HG03066 (cell line): ENCODE data around the gene PLEKHH1.

Source experiments
- ATAC-seq: cut with Tn5 transposase; IDR thresholded peaks from one replicate; pipeline ENCODE4 v1.9.1; 2021; ENCODE audit warnings: low read depth; ENCODE audit not compliant: unreplicated experiment

PLEKHH1 gene

DNA sequence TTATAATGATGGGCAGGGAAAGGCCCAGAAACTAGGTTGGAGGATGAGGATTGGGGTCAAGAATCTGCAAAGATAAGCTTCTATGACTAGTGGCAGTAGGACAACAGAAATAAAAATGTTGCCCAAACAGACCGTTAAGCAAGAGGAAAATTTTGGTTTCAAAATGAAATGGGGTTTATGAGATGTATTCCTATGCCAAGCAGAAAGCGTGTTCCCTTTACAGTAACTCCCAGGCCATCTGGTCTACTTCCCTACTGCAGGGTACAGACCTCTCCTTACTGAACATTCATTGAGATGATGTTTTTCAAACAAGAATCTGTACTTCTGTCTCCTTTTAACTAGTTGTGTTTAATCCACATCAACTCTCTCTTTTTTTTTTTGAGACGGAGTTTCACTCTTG, 24.1 kb upstream of the PLEKHH1 start:
- no peak for ATAC-seq

DNA sequence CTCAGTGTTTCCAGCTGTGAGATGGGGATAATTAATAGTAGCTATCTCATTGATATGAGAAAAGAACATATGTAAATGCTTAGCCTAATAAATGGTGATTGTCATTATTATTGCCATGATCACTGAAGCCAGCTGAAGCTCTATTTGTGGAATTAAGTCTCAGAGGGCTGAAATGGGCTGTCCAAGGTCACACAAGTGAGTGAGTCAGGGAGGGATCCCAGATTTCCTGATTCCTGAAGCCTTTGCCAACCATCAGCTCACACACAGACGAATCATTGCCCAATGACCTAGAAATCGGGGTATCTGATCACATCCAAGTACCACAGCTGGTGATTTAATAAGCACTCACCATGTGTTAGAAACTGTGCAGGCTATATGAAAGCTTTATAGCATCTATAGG, 23.0 kb upstream of the PLEKHH1 start:
- ATAC-seq: no peak

DNA sequence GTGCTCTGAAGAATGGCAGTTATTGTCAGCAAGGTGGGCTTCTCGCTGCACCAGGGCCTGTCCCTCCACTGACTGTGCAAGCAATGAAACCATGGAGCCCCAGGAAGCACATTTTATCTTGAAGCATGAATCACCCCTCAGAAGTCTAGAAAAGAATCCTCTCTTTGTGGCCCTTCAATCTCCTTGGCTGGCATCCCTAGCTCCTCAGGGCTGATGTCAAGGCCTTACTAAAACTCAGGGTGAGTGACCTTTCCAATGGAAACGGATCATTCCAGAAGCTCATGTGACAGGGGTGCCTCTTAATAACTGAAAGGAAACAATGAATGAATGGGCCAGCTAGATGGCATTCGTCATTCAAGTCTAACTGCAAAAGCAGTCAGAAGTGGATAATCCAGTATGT, 22.3 kb upstream of the PLEKHH1 start:
- ATAC-seq: no peak

DNA sequence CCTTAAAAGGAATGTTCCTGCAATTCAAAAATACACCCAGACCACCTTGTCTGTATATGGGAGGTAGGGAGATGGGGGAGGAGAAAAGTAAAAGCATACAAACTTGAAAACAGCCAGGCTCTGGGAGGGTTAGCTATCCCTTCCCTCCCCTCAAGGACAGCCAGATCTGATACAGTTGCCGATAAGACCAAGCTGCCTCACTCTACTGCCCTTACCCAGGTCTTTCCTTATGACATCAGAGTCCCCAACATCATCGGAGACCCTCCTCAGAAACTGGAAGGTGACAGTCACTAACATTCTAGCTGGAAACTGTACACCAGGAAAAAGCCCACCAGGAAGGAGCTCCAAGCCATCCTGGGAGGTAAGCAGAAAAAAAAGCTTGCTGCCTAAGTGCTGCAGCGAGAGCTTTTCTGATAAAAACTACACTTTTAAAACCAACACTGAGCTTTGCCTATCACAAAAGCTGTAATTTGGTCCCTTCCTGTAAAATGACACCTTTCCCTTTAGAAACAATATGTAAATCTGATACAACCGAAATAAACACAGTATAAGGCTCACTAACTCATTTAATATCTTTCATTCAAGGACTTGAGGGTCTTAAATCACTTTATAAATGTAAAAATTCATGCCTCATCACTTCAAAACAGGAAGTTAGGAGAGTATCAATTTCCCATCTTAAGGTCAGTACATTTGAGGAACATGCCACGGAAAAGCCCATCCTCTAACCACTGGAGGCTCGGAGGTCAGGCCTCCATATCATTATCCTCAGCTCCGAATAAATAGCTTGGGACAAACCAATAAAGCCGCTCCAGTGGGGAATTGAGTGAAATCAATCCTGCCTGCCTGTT, 20.4 kb upstream of the PLEKHH1 start:
- no peak for ATAC-seq

- ATAC-seq: no peak
These were observed 19.4 kb upstream of the PLEKHH1 start for GRCh38 chr14:67513631-67514108.

DNA sequence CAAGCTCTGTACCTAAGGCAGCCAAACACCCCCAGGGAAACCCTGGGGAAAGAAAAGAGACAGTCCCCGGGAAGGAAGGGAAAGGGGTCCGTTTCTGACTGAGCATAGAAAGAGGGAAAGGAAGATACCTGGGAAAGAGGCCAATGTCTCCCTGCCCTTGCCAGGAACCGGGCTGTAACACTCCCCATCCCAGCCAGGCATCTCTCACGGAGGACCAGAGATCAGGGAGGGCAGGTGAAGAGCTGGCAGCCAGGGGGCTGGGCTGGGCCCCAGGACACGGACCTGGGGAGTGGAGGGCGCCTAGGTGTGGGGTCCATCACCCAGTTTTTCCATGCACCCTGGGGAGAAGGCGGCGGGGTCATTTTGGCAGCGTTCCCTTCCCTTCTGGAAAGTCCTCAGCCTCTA, 18.9 kb upstream of the PLEKHH1 start:
- no peak for ATAC-seq

DNA sequence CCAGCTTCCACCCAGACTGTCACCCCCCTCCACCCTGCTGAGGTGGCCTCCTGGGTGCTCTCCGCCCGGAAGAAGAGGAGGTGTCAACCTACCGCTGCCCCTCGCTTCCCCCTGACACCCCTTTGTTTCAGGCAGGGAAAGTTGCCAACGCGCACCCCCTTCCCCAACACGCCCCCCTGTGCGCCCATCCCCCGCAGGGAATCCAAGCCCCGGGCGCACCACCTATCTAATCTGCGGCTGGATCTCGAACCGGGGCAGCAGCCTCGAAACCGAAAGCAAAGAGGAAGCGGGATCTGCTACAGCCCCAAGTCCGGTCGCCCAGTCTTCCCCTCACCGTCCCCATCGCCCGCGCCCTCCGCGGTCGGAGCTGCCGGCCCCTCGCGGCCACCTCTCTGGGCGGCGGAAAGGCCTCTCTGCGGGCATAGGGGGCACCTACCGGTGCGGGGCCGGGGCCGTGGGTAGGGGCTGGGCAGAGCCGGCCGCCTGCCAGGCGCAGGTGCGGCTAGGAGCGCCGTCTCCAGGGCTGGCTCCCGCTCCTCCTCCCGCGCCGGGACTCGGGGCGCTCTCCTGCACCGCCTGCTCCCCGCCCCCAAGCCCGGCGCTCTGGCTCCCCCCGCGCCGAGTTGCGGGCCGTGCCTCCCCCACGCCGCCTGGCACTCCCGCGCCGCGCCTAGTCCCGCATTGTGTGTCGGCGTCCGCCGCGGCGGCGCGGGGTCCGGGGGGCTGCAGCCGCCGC, 18.3 kb upstream of the PLEKHH1 start:
- no peak for ATAC-seq

DNA sequence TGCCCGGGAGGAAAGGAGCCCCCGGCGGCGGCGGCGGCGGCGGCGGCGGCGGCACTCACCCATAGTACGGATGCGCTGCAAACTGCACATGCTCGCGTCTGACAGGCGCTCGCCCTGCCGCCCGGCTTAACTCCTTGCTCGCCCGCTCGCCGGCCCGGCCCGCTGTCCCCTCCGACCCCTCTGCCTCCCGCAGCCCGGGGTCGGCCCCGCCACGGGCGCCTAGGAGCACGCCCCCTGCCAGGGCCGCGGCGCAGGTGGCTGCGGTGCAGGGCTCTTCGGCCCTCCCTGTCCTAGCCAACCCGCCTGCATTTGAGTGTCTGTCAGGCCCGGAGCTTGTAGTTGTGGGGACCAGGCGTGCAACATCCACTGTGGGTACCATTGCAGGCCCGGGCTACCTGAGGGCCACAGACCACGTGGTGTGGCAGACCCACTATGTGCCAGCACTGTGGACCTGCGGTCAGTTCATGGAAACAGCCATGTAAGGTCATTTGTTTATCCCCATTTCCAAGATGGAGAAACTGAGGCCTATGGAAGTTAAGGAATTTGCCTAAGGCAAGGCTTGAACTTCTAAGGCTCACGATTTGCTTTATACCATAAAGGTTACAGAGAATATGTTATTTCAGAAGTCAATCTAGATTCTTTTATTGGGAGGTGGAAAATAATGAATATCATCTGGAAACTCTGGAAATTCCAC, 17.6 kb upstream of the PLEKHH1 start:
- ATAC-seq: no peak

GRCh38 chr14:67516676-67517075, 16.4 kb upstream of the PLEKHH1 start:
- no peak for ATAC-seq

- ATAC-seq: no peak
These were observed 16.0 kb upstream of the PLEKHH1 start for GRCh38 chr14:67517083-67517482.

GRCh38 chr14:67519406-67519805, 13.7 kb upstream of the PLEKHH1 start:
- no peak for ATAC-seq

- ATAC-seq: no peak
These were observed 12.6 kb upstream of the PLEKHH1 start for GRCh38 chr14:67520482-67520881.

GRCh38 chr14:67522270-67522669, 10.8 kb upstream of the PLEKHH1 start:
- ATAC-seq: no peak

DNA sequence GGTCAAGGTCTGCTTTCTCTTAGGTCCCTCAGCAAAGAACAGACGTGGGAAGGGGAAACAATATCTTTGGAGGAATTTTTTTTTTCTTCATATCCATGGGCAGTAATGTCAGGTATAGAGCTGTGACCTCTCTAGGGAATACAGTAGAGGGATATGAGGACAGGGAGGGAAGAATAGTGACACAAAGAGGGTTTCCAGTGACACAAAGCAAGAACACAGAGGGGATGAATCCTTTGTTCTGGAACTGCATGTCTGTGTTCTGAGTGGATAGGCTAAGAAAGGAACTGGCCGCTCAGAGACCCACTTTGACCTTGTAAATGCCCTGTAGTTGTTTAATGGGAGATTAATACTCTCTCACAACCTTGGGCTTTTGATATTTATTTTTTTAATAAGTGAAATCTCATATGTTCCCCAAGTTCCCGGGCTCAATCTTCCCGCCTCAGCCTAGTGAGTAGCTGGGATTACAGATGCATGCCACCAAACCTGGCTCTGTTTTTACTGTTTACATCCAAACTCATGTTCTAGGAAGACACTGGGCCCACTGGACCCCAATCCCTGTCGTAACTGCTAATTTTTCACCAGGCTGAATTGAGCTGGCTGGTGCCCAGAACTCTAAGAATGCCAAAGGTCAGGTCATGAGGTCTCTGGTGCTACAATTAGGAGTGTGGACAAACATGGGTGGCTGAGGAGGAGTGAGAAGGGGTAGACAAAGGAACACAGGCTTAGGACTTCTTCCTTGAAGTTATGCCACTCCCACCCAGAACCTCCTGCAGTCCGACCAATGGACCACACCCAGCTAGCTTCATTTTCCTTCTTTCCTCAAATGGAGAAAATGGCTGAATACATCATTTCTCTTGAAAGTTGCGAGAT, 9.1 kb upstream of the PLEKHH1 start:
- ATAC-seq: no peak

DNA sequence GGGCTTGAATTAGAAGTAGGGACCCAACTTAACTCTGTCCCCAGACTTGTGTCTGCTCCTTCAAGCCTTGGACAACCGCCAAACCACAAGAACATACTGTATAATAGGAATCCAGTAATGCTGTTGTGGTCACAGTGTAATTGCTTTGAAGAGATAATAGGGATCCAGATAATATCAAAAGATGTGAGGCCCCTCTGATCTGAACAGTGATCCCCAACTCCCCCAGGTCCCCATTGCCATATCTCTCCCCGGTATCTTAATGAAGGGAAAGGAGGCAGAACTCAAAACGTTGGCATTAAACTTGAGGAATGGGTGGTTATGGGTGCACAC, 8.5 kb upstream of the PLEKHH1 start:
- no peak for ATAC-seq

DNA sequence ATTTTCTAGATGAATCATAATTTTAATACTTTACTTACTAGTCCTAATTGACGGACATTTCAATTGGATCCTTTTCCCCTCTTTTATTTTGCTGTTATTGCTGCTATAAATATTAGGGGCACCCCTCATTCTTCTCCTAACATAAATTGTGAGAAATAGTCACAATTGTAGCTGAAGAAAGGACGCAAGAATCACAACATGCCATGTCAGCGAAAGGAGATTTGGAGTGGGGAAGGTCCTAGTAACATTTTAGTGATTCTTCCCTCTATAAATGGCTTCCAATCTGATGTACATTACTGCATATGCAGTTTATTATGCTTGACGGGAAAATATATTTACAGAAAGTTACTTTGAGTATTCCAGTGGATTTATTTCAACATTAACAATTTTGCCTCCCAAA, 7.7 kb upstream of the PLEKHH1 start:
- no peak for ATAC-seq

DNA sequence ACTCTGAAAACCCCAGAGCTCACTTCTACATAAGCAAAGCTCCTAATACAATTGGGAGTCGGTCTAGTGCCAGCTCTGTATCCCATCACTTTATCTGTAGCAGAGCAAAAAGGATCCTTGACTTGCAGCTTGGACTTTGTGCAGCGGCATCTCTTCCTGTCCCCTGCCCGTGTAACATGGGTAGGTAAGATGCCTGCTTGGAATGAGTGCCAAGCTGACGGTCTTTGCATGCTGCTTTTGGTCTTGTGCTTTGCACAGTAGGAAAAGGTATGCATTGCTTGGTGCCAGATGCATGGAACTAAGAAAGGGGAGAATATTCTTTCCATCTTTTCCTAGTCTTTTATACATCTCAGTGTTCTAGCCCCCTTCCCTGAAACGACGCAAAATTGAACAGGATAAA, 6.9 kb upstream of the PLEKHH1 start:
- no peak for ATAC-seq

DNA sequence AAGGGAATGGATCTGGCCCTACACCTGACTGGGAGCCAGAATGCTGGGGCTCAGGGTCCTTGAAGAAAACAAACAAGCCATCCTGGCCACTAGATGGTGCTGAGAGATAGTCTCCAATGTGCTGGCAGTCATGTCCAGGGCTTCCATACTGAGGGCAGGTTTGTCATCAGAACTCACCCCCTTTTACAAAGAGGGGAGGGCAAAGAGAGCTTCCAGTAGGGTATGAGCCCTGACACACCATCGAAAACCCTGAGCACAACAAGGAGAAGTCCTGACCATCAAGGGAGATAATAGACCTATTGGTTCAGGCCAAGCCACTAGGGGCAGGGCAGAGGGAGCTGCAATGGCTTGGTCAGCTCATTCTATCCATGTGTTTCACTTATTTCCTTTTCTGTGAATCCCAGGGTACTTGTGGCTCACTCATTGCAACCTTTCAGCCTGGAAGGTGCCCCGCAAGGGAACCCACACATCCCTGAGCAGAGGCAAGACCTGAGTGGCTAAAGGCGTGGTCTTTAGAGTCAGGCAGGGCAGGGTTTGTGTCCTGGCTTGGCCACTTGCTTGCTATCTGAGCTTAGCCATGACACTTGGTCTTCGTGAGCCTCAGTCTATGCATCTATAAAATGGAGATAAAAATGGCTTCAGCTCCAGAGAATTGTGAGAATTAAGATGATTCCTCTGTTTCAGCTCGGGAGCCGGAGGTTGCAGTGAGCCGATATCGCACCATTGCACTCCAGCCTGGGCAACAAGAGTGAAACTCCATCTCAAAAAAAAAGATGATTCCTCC, 6.2 kb upstream of the PLEKHH1 start:
- ATAC-seq: no peak

DNA sequence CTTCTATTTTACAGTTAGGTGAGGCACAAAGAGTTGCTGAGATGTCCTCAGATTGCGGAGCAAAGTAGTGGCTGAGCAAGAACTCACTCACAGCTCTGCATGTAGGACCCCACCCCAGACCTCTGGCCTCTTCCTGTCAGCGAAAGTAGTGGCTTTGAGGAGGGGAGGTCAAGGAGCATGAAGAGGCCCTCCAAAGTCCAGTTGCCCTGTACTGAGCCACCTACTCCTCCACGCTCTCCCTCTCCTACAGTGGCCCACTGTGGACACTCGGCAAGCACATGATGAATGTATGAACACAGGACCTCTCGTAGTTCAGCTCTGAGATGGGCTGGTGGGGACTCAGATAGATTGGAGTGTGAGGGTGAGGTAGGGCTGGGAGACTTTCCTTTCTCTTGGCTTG, 5.3 kb upstream of the PLEKHH1 start:
- no peak for ATAC-seq

- no peak for ATAC-seq
These were observed 4.8 kb upstream of the PLEKHH1 start for GRCh38 chr14:67528276-67528675.
